GM18517 (cell line): Measurements from ENCODE around the gene PELI2.

ENCODE experiments used
- ATAC-seq: cut with Tn5 transposase; IDR thresholded peaks from one replicate; pipeline ENCODE4 v1.9.1; 2021; ENCODE audit warnings: mild to moderate bottlenecking, moderate library complexity; ENCODE audit not compliant: unreplicated experiment

The PELI2 gene

GRCh38 chr14:56117765-56118610 lies at the start of gene PELI2:
Gene PELI2 (plus strand): TSS chr14:56118411. CDS start chr14:56118661, 250 bp downstream.
- ATAC-seq, result peak; percentile 69

GRCh38 chr14:56073799-56074198 lies 44.4 kb upstream of the PELI2 start:
- no peak for ATAC-seq

GRCh38 chr14:56075301-56075700 lies 42.9 kb upstream of the PELI2 start:
- ATAC-seq, result no peak

GRCh38 chr14:56081139-56081538 lies 37.1 kb upstream of the PELI2 start:
- ATAC-seq, result no peak

GRCh38 chr14:56082880-56083279 lies 35.3 kb upstream of the PELI2 start:
- ATAC-seq, result no peak

GRCh38 chr14:56085471-56085870 lies 32.7 kb upstream of the PELI2 start:
- no peak for ATAC-seq

GRCh38 chr14:56087671-56088471 lies 30.3 kb upstream of the PELI2 start:
- no peak for ATAC-seq

- no peak for ATAC-seq
Observed at GRCh38 chr14:56088941-56089340, 29.3 kb upstream of the PELI2 start.

GRCh38 chr14:56092763-56093162 lies 25.4 kb upstream of the PELI2 start:
- ATAC-seq, result no peak

- no peak for ATAC-seq
Observed at GRCh38 chr14:56094076-56094475, 24.1 kb upstream of the PELI2 start.

- no peak for ATAC-seq
Observed at GRCh38 chr14:56098021-56098420, 20.2 kb upstream of the PELI2 start.

GRCh38 chr14:56099081-56099797 lies 19.0 kb upstream of the PELI2 start:
- ATAC-seq, result no peak

GRCh38 chr14:56100556-56100955 lies 17.7 kb upstream of the PELI2 start:
- no peak for ATAC-seq

GRCh38 chr14:56102941-56103340 lies 15.3 kb upstream of the PELI2 start:
- ATAC-seq, result no peak

- no peak for ATAC-seq
Observed at GRCh38 chr14:56107615-56108014, 10.6 kb upstream of the PELI2 start.

- no peak for ATAC-seq
Observed at GRCh38 chr14:56108057-56108456, 10.2 kb upstream of the PELI2 start.

GRCh38 chr14:56112781-56113180 lies 5.4 kb upstream of the PELI2 start:
- no peak for ATAC-seq

- ATAC-seq, result no peak
Observed at GRCh38 chr14:56115334-56115870, 2.8 kb upstream of the PELI2 start.

- ATAC-seq, result no peak
Observed at GRCh38 chr14:56115976-56116893, 2.0 kb upstream of the PELI2 start.

- ATAC-seq, result no peak
Observed at GRCh38 chr14:56118611-56119181, 485 bp downstream of the PELI2 start.
